HEK293T (cell line): ENCODE measurements around the gene WDR1.

Experiments
- ELF4 ChIP-seq: fragments of 450-650 bp; IDR thresholded peaks from 2 replicates; pipeline ENCODE4 v1.6.1; 2017; ENCODE audit warnings: antibody characterized with exemption
- FOXA1 ChIP-seq: fragments of 450-650 bp; IDR thresholded peaks from 2 replicates; pipeline ENCODE4 v1.6.1; 2016; ENCODE audit warnings: mild to moderate bottlenecking
- FOXK2 ChIP-seq: fragments of 450-650 bp; IDR thresholded peaks from 2 replicates; pipeline ENCODE4 v1.6.1; 2016; ENCODE audit warnings: mild to moderate bottlenecking
- L3MBTL2 ChIP-seq: fragments of 450-650 bp; conservative IDR thresholded peaks from 2 replicates; pipeline ENCODE4 v1.6.1; 2016; ENCODE audit warnings: mild to moderate bottlenecking
- SP1 ChIP-seq: fragments of 450-650 bp; IDR thresholded peaks from 2 replicates; pipeline ENCODE4 v1.6.1; 2017
- TF ChIP-seq, protein P1 (sequence below): fragments of 450-650 bp; IDR thresholded peaks from 2 replicates; pipeline ENCODE4 v1.6.1; 2016

DNA sequence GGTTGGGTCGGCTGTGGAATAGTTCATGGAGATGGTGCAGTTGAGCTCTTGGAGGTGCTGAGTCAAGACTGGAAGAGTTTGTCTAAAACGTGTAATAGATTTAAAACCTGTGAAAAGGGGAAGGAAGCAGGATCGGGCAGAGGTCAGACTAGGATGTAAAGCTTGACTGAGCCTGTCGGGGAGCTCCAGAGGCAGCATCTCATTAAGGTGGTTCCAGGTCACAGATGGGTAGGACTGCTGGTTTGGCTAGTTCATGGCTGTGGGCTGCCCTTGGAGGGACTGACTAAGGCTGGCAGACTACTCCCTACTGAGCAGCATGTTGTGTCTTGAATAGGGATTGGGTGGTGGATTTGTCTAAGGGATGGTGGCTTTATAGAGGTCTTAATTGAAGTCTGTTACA lies 28.4 kb upstream of the WDR1 start:
- no peak for TF ChIP-seq ELF4
- no peak for TF ChIP-seq FOXA1
- TF ChIP-seq FOXK2 = no peak
- no peak for TF ChIP-seq L3MBTL2
- TF ChIP-seq SP1 = no peak
- TF ChIP-seq, protein P1, sequence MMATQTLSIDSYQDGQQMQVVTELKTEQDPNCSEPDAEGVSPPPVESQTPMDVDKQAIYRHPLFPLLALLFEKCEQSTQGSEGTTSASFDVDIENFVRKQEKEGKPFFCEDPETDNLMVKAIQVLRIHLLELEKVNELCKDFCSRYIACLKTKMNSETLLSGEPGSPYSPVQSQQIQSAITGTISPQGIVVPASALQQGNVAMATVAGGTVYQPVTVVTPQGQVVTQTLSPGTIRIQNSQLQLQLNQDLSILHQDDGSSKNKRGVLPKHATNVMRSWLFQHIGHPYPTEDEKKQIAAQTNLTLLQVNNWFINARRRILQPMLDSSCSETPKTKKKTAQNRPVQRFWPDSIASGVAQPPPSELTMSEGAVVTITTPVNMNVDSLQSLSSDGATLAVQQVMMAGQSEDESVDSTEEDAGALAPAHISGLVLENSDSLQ = no peak
